Esophagus squamous epithelium (tissue), 5 donors: Measurements from ENCODE around the gene MIPOL1. TPM values are rescaled to one million over a fixed set of nuclear protein-coding genes. Genes with fewer than 3 reads are reported as not detected.

Experiments used
- DNase-seq: peaks from one replicate; lab custom pipeline; 2025; lab: John Stamatoyannopoulos, UW
- H3K27ac ChIP-seq, 4 donors: fragments of 200-600 bp; sonication (generic); one replicate each; pipeline ENCODE4 v1.5.1; 2016 to 2019; ENCODE audit warnings: mild to moderate bottlenecking in 1 of 4
- H3K27me3 ChIP-seq, 4 donors: fragments of 200-600 bp; sonication (generic); 1 replicate in 3 of 4; 2 replicates in 1 of 4; pipeline versions ENCODE4 v1.5.1 to v1.6.0; 2017 to 2021; ENCODE audit warnings: antibody characterized with exemption in 1 of 4
- H3K36me3 ChIP-seq, 3 donors: fragments of 200-600 bp; sonication (generic); one replicate each; pipeline ENCODE4 v1.5.1; 2016 to 2019
- H3K4me1 ChIP-seq, 3 donors: fragments of 200-600 bp; sonication (generic); one replicate each; pipeline ENCODE4 v1.5.1; 2017 to 2019
- H3K4me3 ChIP-seq, 4 donors: fragments of 200-600 bp; sonication (generic); 1 replicate in 3 of 4; 2 replicates in 1 of 4; pipeline ENCODE4 v1.5.1; 2016 to 2019; ENCODE audit warnings: mild to moderate bottlenecking in 2 of 4, moderate library complexity in 1 of 4
- H3K9me3 ChIP-seq, 3 donors: fragments of 200-600 bp; sonication (generic); one replicate each; pipeline ENCODE4 v1.5.1; 2016 to 2019
- CTCF ChIP-seq, 6 experiments: fragments of 450-650 bp in 4 of 6; fragments of 200-600 bp in 2 of 6; sonication (generic) in 2 of 6; IDR thresholded peaks; one replicate each; pipeline ENCODE4 v1.5.1; 2016 to 2019; ENCODE audit warnings: antibody characterized with exemption in 6 of 6, mild to moderate bottlenecking in 4 of 6, moderate library complexity in 4 of 6
- POLR2A ChIP-seq, 4 donors: fragments of 450-650 bp; IDR thresholded peaks; one replicate each; pipeline ENCODE4 v1.6.1; 2017; ENCODE audit warnings: antibody characterized with exemption in 4 of 4, mild to moderate bottlenecking in 4 of 4, moderate library complexity in 3 of 4
- WGBS, 2 donors: methylation state at CpG; one replicate each; pipeline ENCODE4 v1.1.5; 2018; 5-methylcytosine and 5-hydroxymethylcytosine counted together
- intact Hi-C: fragments of 100-400 bp; cut with DNase I; formaldehyde crosslinking; loops from one replicate; pipeline ENCODE4 v1.15.0; 2022
- total RNA-seq, 4 donors: library from RNA; depleted of rRNA; stranded (reverse); fragments of >200 nt; gene quantifications; one replicate each; pipeline ENCODE4 v1.1.0, GENCODE V29; 2016
- donor health status: DM: yes; HTN: yes; CAD: no.

Gene MIPOL1
- total RNA-seq, 4 donors from 2014 or later = 4.9 to 13.7 (median 7.1) TPM

GRCh38 chr14:37194698-37195097, 3.0 kb upstream of the MIPOL1 start:
- no peaks in the 10 kb centered on the region for H3K9me3 ChIP-seq
- H3K27ac ChIP-seq = no peak overlapping the region
- intact Hi-C loops = no loop called here
- 61 to 63% methylated on average over 2 of the region's 2 CpGs for WGBS, 2 donors
- H3K27me3 ChIP-seq = no peaks in the 10 kb centered on the region
- peaks cover 0 to 26% (median 0%) of the 10 kb centered on the region in 3 donors for H3K4me1 ChIP-seq
- TF ChIP-seq POLR2A (IDR thresholded peaks at IDR 0.05) (no peak), CTCF (IDR thresholded peaks at IDR 0.05) (no peak)
- no peak overlapping the region for H3K4me3 ChIP-seq
- DNase-seq = no peak
- no peaks in the 10 kb centered on the region for H3K36me3 ChIP-seq

GRCh38 chr14:37195327-37195726, 2.4 kb upstream of the MIPOL1 start:
- WGBS, 2 donors = 65 to 78% methylated on average over 1 of the region's 1 CpG
- no peak for DNase-seq
- Histone ChIP-seq H3K4me3 (no peak overlapping the region), H3K27ac (no peak overlapping the region), H3K4me1 (peaks cover 0 to 26% (median 0%) of the 10 kb centered on the region in 3 donors), H3K27me3 (no peaks in the 10 kb centered on the region), H3K9me3 (no peaks in the 10 kb centered on the region), H3K36me3 (no peaks in the 10 kb centered on the region)
- intact Hi-C loops = no loop called here
- TF ChIP-seq CTCF (IDR thresholded peaks at IDR 0.05) = no peak
- TF ChIP-seq POLR2A (IDR thresholded peaks at IDR 0.05) = no peak

- Histone ChIP-seq H3K36me3 (no peaks in the 10 kb centered on the region), H3K27ac (peak overlapping the region; percentile 86 to 92 (median 90)), H3K4me3 (peak overlapping the region; percentile 61 to 83 (median 64)), H3K27me3 (no peaks in the 10 kb centered on the region), H3K4me1 (peaks cover 0 to 29% (median 0%) of the 10 kb centered on the region in 3 donors), H3K9me3 (no peaks in the 10 kb centered on the region)
- intact Hi-C loops = no loop called here
- WGBS, 2 donors = 88% methylated on average over 17 of the region's 17 CpGs
- DNase-seq = no peak
- no peak for TF ChIP-seq CTCF (IDR thresholded peaks at IDR 0.05)
- TF ChIP-seq POLR2A (IDR thresholded peaks at IDR 0.05) = no peak
Observed at GRCh38 chr14:37196604-37197420, 925 bp upstream of the MIPOL1 start.

GRCh38 chr14:37198273-37198598, 499 bp downstream of the MIPOL1 start:
- DNase-seq = no peak
- WGBS, 2 donors = 6 to 15% methylated on average over 11 of the region's 11 CpGs

More at GRCh38 chr14:37198273-37198598, 499 bp downstream of the MIPOL1 start:
- Histone ChIP-seq H3K36me3 (no peaks in the 10 kb centered on the region), H3K27me3 (no peaks in the 10 kb centered on the region), H3K4me1 (peaks cover 0 to 43% (median 0%) of the 10 kb centered on the region in 3 donors), H3K27ac (peak overlapping the region; percentile 86 to 92 (median 90)), H3K4me3 (peak overlapping the region; percentile 61 to 83 (median 64)), H3K9me3 (no peaks in the 10 kb centered on the region)
- TF ChIP-seq POLR2A (IDR thresholded peaks at IDR 0.05) (no peak), CTCF (IDR thresholded peaks at IDR 0.05) (peak in 1 of 6 experiments; percentile 15)
- intact Hi-C loops = no loop called here
